Activated CD4-positive, alpha-beta memory T cell treated with anti-CD3 and anti-CD28 coated beads, Interleukin-2, amount 10 ng/mL, durations not matched to agents 7 days and 5 days (primary cell): ENCODE measurements around the gene POFUT2. TPM values are rescaled to one million over a fixed set of nuclear protein-coding genes. Genes with fewer than 3 reads are reported as not detected.

ENCODE experiments used
- CTCF ChIA-PET: fragments of 350-600 bp; sonication (Branson Sonifier 250); formaldehyde crosslinking; loops from one replicate; lab custom pipeline; 2021; ENCODE audit warnings: antibody characterized with exemption, inconsistent platforms; lab: Charles Lee
- POLR2A ChIA-PET: fragments of 350-600 bp; sonication (Branson Sonifier 250); formaldehyde crosslinking; loops from one replicate; lab custom pipeline; 2021; ENCODE audit warnings: antibody characterized with exemption; lab: Charles Lee
- DNase-seq: peaks from one replicate; pipeline ENCODE4 v3.0.0-alpha.2; 2020
- H3K27ac Mint-ChIP-seq: one replicate; pipeline ENCODE4 v1.8.0; 2021; ENCODE audit warnings: mild to moderate bottlenecking, mixed read lengths
- H3K27me3 Mint-ChIP-seq: one replicate; pipeline ENCODE4 v1.8.0; 2021; ENCODE audit warnings: mixed read lengths
- H3K36me3 Mint-ChIP-seq: one replicate; pipeline ENCODE4 v1.8.0; 2021; ENCODE audit warnings: low read depth, mixed read lengths
- H3K4me1 Mint-ChIP-seq: one replicate; pipeline ENCODE4 v1.8.0; 2021; ENCODE audit warnings: mixed read lengths
- H3K4me3 Mint-ChIP-seq: one replicate; pipeline ENCODE4 v1.8.0; 2021; ENCODE audit warnings: mild to moderate bottlenecking, mixed read lengths
- H3K9me3 Mint-ChIP-seq: one replicate; pipeline ENCODE4 v1.8.0; 2021; ENCODE audit warnings: mixed read lengths
- total RNA-seq, 2 experiments: library from RNA; stranded (reverse); gene quantifications; one replicate each; pipeline ENCODE4 v1.2.3, GENCODE V29; 2021

POFUT2 gene
- total RNA-seq, 2 experiments from 2014 or later: 23.5 to 25.1 TPM

DNA sequence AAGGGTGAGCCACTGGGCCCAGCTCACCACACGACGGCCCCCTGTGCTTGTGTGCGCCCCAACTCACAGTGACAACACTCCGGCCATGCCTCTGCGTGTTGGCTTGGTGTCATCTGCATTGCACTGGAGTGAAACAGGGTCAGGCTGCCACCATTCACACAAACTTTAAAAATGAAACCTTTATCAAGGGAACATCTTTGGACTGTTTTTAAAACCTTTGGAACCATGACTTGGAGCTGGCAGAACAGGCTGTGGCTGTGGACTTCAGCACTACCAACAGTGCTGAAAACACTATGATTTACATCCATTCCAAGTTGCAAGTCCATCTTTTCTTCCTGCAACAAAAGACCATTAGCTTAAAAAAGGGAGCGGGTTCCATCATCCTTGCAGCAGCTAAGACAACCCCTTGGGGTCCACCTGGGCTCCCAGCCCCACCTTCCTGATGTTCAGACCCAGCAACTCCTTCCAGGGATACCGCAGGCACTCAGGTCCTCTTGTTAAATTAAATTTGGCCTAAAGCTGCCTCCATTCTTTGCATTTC is 25.6 kb downstream of the POFUT2 start:
- Mint-ChIP-seq H3K9me3 (peaks cover 2% of the 10 kb centered on the region), H3K36me3 (peaks cover 35% of the 10 kb centered on the region), H3K27ac (no peak overlapping the region), H3K4me3 (no peak overlapping the region), H3K27me3 (peaks cover 4% of the 10 kb centered on the region), H3K4me1 (peaks cover 25% of the 10 kb centered on the region)
- CTCF ChIA-PET: interaction anchor here (1.1 kb wide), 1 partner anchor 124 kb away, joined by 3 read pairs; no protein-coding TSS in a partner anchor
- DNase-seq: no peak
- POLR2A ChIA-PET: interaction anchor here (0.9 kb wide), 1 partner anchor 37 kb away, joined by 3 read pairs; no protein-coding TSS in a partner anchor

DNA sequence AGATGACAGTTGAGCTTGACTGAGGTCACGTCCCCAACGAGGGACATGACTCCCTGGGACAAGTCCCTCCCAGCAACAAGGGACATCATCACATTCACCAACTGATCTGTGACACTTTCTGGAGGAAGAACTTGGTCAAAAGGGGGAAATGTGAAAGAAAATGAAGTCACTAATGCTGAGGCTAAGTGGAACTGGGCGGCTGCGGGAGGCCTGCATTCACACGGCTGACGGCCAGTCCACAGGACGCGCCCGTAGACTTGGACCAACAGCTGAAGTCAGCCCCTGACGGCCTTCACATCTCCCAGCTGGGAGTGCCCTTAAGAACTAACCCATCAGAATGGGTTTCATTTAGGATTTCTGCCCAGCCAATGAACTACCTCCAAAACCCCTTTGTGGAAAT is 26.6 kb downstream of the POFUT2 start:
- peaks cover 22% of the 10 kb centered on the region for H3K4me1 Mint-ChIP-seq
- ChIA-PET CTCF (no interaction called here), POLR2A (no interaction called here)
- no peaks in the 10 kb centered on the region for H3K9me3 Mint-ChIP-seq
- no peak overlapping the region for H3K4me3 Mint-ChIP-seq
- H3K27ac Mint-ChIP-seq: no peak overlapping the region
- peaks cover 4% of the 10 kb centered on the region for H3K27me3 Mint-ChIP-seq
- DNase-seq: peak; percentile 9
- peaks cover 26% of the 10 kb centered on the region for H3K36me3 Mint-ChIP-seq

DNA sequence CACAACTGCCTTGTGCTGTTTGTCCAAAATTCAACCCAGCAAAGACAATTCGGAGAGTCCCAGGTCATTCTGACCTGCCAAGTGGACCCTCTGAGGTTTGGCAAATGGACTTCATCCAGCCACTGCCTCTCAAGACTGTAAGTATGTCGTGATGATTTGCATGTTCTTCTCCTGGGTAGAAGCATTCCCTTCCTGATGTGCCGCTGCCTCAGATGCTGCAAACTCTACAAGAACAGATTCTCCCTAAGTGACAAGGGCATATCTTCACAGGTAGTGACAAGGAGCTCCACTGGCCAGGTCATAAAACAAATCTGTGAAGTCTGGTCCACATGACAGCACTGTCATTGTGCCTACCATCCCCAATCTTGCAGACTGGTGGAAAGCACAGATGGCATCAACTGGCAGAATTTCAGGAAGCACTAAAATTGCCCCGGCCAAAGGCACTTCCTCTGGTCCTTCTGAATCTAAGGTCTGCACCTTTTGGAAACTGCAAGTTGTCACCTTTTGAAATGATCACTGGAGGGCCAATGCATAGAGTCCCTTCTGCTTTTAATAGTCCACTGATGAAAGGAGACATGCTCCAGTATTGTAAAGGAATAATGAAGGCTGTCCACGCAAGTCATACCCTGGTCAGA is 27.4 kb downstream of the POFUT2 start:
- DNase-seq: peak; percentile 7
- POLR2A ChIA-PET: no interaction called here
- CTCF ChIA-PET: no interaction called here

DNA sequence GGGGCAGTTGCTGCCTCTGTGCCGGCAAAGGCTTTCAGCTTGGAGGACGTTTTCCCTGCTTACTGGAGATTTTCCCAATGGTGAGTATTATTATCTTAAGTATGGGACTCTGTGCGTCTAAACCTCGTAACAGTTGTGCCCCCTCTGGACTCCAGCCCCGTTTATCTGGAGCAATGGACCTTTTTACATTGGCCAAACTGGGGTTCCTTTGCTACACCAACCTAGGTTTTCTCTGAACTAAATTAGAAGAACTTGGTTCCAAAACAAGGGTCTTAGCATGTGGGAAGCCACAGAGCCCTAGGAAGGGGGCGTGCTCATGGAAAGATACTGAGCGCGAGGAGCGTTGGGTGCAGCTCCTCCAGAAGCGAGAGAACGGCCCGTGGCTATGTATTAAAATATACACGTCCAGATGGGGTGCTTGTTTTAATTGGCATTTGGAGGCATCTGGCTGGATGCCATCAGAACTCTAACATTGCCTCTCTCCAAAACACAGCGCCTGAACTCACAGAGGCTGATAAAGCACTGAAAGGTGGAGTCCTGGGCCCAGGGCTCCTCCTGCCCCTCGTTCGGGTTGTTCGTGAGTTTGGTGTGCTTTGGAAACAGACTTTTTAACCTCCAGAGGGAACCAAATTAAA is 28.4 kb downstream of the POFUT2 start:
- Mint-ChIP-seq H3K27me3 (peaks cover 12% of the 10 kb centered on the region), H3K9me3 (no peaks in the 10 kb centered on the region), H3K27ac (no peak overlapping the region), H3K4me3 (no peak overlapping the region), H3K36me3 (peaks cover 13% of the 10 kb centered on the region), H3K4me1 (peaks cover 25% of the 10 kb centered on the region)
- ChIA-PET CTCF (no interaction called here), POLR2A (interaction anchor here (0.8 kb wide), 1 partner anchor 31 kb away, joined by 3 read pairs; no protein-coding TSS in a partner anchor)
- DNase-seq: no peak

More for the DNA sequence above, 27.4 kb downstream of the POFUT2 start:
- no peak overlapping the region for H3K4me3 Mint-ChIP-seq
- peaks cover 19% of the 10 kb centered on the region for H3K36me3 Mint-ChIP-seq
- no peaks in the 10 kb centered on the region for H3K9me3 Mint-ChIP-seq
- H3K4me1 Mint-ChIP-seq: peaks cover 21% of the 10 kb centered on the region
- peaks cover 8% of the 10 kb centered on the region for H3K27me3 Mint-ChIP-seq
- H3K27ac Mint-ChIP-seq: no peak overlapping the region

DNA sequence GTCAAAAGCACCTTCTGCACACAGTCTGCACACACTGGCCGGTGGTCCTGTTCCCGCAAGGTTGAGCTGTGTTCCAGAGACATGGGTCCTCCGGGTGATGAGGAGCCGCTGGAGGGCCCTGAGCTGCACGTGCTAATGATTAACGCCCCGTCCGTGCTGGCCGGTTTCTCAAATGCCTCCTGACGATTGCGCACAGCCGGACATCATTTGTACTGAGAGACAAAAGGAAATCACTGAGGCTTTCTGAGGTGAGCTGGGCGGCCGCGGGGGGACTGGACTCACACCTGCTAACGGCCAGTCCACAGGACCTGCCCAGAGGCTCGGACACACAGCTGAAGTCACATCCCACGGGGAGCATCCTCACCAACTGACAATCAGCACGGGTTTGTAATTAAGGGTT is 29.2 kb downstream of the POFUT2 start:
- Mint-ChIP-seq H3K9me3 (no peaks in the 10 kb centered on the region), H3K4me3 (no peak overlapping the region), H3K27me3 (peaks cover 14% of the 10 kb centered on the region), H3K4me1 (peaks cover 25% of the 10 kb centered on the region), H3K36me3 (peaks cover 4% of the 10 kb centered on the region), H3K27ac (no peak overlapping the region)
- no peak for DNase-seq
- ChIA-PET CTCF (no interaction called here), POLR2A (interaction anchor here (0.6 kb wide), 1 partner anchor 16 kb away, joined by 3 read pairs; no protein-coding TSS in a partner anchor)

DNA sequence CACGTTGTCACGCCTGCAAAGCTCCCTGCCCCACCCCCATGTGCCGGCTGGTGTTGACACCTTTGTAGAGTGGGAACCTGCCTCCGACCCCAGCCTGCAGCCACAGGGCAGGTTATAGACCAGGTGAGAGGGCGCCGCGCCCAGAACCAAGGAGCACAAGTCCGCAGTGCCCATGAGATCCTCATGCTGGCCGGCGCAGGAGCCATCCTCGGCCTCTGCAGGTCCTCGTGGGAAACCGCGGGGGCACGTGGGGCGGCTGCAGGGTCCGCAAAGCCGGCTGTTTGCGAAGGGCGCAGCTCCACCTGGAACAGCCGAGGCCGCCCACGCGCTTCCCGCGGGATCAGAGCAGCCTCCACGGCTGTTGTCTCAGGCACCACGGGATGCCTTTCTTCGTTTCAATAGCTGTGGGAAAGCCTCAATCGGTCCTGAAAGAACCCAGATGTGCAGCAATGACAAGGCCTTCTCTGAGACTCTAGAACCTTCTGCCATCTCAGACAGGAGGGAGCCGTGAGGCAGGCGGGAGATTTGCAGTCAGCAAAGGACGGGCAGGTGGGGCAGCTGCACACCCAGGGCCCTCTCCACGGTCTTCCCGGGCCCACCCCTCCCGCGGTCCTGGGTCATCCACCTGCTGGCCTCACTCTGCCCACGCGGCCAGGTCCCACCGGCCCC is 29.9 kb downstream of the POFUT2 start:
- no peak overlapping the region for H3K27ac Mint-ChIP-seq
- DNase-seq: peak; percentile 10
- CTCF ChIA-PET: no interaction called here
- H3K36me3 Mint-ChIP-seq: no peaks in the 10 kb centered on the region
- H3K27me3 Mint-ChIP-seq: peaks cover 14% of the 10 kb centered on the region
- POLR2A ChIA-PET: interaction anchor here (1.4 kb wide), 1 partner anchor 29 kb away, joined by 3 read pairs; no protein-coding TSS in a partner anchor
- H3K4me3 Mint-ChIP-seq: no peak overlapping the region
- no peaks in the 10 kb centered on the region for H3K9me3 Mint-ChIP-seq
- peaks cover 23% of the 10 kb centered on the region for H3K4me1 Mint-ChIP-seq

DNA sequence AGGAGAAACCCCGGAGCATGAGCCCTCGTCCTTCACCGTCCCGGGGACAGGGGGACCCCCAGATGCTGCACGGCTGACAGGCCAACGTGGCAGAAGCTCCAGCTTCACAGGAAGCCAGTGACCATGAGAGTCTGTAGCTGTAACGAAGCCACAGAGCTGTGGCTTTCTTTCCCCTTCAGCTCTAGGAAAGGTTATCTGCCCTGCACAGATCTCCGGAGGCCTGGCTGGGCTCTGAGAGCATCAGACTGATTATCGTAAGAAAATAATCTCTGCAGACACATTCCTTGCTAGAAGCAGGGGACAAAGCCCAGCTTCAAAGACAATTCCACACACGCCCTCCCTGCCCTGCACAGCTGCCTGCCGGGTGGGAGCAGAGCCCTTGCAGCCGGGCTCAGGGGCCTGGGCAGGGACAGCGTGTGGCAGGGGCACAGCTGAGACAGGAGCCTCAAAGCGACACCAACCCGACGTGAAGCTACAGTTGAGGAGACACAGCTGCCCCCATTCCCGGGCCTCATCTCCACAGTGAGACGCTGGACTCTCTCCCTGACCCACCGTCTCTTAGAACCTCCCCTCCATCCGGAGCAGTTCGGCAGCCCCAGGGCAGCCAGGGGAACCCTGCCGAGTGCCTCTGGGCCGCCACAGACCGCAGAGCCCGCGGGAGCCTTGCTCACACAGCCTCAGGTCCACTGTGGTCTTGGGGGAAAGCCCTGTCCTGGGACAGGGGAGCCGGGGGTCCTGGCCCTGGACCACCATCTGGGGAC is 30.6 kb downstream of the POFUT2 start:
- peak; percentile 51 for DNase-seq
- ChIA-PET POLR2A (interaction anchor here (0.6 to 1.4 kb wide), 4 partner anchors 29 to 73 kb away, joined by 3 to 4 read pairs (median 3); partner anchors contain the start of gene POFUT2), CTCF (interaction anchor here (1.4 kb wide), 1 partner anchor 129 kb away, joined by 3 read pairs; no protein-coding TSS in a partner anchor)
- Mint-ChIP-seq H3K4me1 (peaks cover 23% of the 10 kb centered on the region), H3K27ac (no peak overlapping the region), H3K27me3 (peaks cover 14% of the 10 kb centered on the region), H3K4me3 (no peak overlapping the region), H3K36me3 (no peaks in the 10 kb centered on the region), H3K9me3 (no peaks in the 10 kb centered on the region)

DNA sequence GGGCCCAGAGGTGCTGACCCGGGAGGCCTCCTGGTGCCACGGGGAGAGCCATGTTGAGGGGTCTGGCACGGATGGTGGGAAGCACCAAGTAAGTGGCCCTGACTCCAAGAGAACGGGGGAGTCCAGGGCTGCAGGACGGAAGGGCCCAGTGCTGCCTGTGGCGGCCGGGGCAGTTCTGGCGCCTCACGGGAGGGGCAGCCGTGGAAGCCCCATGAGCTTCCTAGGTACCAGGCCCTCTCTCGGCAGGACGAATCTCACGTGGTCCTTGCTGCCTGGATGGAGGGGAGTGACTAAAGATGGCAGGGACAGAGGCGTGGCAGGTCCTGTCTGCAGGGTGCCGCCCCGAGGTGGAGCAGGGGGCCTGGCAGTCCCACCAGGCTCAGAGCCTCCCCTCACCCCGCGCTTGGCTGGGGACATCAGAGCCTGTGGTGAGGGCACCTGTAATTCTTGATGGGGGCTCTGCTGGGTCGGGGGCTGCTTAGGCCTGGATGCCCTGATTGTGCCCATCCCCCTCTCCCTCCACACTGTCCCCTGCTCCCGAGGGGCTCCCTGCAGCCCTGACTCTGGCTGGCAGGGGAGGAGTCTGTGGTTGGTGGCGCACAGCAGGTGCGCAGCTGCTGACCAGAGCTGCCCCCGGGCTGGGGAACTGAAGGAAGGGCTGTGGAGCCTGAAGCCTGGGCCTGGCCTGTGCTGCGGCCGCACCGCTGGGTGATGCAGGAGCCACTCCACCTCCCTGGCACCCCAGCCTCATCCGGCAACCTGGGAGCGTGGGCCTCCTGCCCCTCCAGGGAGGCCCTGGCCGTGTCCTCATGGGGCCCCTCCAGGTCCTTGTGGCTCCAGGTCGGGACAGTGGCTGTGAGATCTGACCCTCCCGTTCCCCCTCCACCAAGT is 31.4 kb downstream of the POFUT2 start:
- no peak overlapping the region for H3K4me3 Mint-ChIP-seq
- peaks cover 23% of the 10 kb centered on the region for H3K4me1 Mint-ChIP-seq
- H3K27ac Mint-ChIP-seq: no peak overlapping the region
- H3K36me3 Mint-ChIP-seq: no peaks in the 10 kb centered on the region
- ChIA-PET CTCF (interaction anchor here (1.4 kb wide), 1 partner anchor 128 kb away, joined by 3 read pairs; no protein-coding TSS in a partner anchor), POLR2A (interaction anchor here (0.9 to 1.1 kb wide), 2 partner anchors 31 to 32 kb away, joined by 3 read pairs; partner anchors contain the start of gene POFUT2)
- peaks cover 14% of the 10 kb centered on the region for H3K27me3 Mint-ChIP-seq
- no peaks in the 10 kb centered on the region for H3K9me3 Mint-ChIP-seq
- peak; percentile 15 for DNase-seq

DNA sequence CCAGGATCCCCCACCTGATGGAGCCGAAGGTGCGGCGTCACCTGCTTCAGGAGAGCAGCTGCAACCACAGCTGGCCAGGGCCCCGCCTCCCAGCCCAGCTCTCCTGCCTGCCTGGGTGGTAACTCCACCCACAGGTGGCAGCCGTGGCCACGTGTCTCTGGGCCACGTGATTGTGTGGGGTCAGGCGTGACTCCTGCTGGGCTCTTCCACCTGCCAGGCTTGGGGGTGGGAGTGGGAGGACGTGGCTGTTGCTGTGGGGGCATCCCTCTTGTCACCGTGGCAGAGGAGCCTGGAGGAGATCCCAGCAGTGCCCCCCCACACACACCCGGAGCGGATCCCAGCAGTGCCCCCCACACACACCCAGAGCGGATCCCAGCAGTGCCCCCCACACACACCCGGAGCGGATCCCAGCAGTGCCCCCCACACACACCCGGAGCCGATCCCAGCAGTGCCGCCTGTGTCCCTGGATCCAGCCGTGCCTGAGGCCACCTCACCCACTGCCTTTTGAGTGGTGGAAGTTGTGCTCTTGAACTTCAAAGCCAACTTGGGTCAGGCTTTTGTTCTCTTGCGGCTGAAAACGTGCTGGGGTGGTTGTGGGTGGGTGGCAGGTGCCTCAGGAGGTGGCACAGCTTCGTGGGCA is 32.2 kb downstream of the POFUT2 start:
- H3K9me3 Mint-ChIP-seq: no peaks in the 10 kb centered on the region
- H3K4me3 Mint-ChIP-seq: no peak overlapping the region

DNA sequence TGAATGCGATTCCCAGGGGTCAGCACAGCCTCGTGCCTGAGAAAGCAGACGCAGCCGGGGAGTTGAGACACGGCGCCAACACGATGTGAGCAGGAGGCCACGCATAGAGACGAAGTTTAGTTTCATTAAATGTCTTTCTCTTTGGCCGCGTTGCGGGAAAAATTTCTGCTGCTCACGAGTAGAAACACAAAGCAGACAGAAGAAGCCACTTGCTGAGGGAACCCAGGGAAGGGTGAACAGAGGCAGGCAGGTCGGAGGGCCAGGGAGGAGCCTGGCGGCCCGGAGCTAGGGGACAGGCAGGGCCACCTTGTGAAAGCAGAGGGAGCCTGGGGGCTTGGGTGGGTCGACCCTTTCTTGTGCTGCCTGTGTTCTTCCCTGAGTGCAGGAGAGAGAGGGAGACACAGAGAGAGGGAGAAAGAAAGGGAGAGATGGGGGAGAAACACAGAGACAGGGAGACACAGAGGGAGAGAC is 33.2 kb downstream of the POFUT2 start:
- H3K4me1 Mint-ChIP-seq: peaks cover 23% of the 10 kb centered on the region
- H3K9me3 Mint-ChIP-seq: no peaks in the 10 kb centered on the region
- CTCF ChIA-PET: no interaction called here
- no peaks in the 10 kb centered on the region for H3K36me3 Mint-ChIP-seq
- peaks cover 16% of the 10 kb centered on the region for H3K27me3 Mint-ChIP-seq
- POLR2A ChIA-PET: no interaction called here
- no peak overlapping the region for H3K27ac Mint-ChIP-seq
- DNase-seq: no peak
- no peak overlapping the region for H3K4me3 Mint-ChIP-seq

More for the DNA sequence above, 32.2 kb downstream of the POFUT2 start:
- peaks cover 16% of the 10 kb centered on the region for H3K27me3 Mint-ChIP-seq
- POLR2A ChIA-PET: no interaction called here
- DNase-seq: peak; percentile 53
- no peak overlapping the region for H3K27ac Mint-ChIP-seq
- peaks cover 23% of the 10 kb centered on the region for H3K4me1 Mint-ChIP-seq
- CTCF ChIA-PET: no interaction called here
- no peaks in the 10 kb centered on the region for H3K36me3 Mint-ChIP-seq
